Measurements from ENCODE around the gene SAFB.

The SAFB gene

DNA sequence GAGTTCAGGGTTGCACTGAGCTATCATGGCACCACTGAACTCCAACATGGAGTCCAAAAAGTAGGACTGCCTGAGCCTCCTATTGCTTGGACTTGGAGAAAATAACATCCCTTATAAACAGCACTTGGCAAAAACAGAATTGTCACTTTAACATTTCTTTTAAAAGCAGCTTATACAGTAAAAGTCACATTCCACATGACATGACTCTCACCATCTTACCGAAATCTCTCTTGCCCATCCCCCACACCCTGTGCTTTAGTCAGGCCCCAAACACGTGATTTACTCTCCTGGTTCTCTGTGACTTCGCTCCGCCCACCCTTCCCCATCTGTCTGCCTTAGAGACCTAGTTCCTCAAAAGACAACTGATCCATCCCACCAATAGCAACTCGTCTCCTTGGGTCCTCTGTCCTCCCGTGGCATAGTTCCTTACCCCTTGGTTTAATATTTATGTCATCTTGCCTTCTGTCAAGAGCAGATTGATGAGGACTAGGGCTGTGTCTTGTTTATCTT lies 4.6 kb downstream of the SAFB start:
- DNase-seq (ENCODE audit: low spot score) = peak; percentile 47

DNA sequence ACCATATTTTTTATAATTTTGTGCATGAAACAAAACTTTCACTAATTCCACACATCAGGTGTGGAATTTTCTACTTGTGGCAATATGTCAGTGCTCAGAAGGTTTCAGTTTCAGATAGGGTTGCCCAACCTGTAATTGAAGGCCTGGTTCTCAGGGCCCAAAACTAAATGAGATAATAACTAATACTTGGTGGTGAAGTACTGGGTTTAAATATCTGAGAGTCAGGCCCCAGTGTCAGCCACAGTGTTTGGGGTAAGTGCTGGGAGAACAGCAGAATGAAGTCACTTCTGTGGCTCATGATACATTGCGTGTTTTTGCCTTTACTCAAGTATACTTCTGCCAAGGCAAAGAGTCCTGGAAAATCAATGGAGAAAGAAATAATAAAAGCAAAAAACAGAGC lies 5.6 kb downstream of the SAFB start:
- peak; percentile 64 for DNase-seq (ENCODE audit: low spot score)

DNA sequence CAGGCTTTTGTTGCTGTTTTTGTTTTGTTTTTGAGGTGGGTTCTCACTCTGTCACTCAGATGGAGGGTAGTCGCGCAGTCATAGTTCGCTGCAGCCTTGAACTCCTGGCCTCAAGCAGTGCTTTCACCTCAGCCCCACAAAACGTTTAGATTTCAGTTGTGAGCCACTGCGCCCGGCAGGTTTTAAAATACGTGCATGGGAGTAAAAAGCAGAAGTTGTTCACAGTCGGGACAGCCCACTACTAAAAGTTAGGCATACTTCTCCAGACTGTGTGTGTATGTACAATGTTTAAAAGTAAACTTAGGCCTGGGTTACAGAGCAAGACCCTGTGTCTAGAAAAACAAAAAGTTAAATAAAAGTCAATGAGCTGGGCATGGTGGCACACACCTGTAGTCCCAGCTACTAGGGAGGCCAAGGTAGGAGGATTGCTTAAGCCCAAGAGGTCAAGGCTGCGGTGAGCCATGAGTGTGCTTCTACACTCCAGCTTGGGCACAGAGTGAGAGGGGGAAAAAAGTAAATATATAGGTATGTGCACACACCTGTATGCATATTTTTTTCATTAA lies 6.1 kb downstream of the SAFB start:
- no peak for DNase-seq (ENCODE audit: low spot score)

DNA sequence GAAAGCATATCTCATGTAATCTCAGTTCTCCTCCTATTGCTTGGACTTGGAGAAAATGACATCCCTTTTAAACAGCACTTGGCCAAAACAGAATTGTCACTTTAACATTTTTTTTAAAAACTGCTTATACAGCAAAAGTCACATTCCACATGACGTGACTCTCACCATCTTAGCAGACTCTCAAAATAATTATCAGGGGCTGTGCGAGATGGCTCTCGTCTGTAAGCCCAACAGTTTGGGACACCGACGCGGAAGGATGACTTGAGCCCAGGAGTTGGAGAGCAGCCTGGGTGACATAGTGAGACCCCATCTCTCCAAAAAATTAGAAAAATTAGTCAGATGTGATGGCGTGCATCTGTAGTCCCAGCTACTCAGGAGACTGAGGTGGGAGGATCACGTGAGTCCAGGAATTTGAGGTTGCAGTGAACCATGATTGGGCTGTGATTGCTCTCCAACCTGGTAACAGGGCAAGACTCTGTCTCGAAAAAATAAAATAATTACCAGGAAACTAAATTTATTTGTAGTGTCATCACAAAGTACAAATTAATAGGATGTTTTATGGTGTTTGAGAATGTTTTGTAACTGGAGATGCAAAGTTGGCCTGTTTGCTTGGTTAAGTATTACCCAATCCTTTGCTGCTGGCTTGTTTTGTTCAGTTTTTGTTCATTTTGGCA lies 8.8 kb downstream of the SAFB start:
- DNase-seq (ENCODE audit: low spot score) = no peak

DNA sequence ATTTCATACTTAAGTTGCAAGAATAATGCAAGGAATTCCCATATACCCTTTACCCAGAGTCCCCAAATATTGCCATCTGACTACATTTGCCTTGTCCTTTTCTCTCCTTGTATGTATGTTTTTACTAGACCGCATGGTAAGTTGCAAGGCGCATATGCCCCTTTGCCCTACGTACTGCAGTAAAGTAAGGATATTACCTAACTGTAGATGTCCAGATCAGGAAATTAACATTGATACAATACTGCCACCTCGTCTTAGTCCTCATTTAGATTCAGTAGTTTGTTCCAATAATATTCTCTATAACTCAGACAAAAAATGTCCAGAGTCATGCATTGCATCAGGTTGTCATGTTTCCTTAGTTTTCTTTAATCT lies 9.3 kb downstream of the SAFB start:
- no peak for DNase-seq (ENCODE audit: low spot score)

DNA sequence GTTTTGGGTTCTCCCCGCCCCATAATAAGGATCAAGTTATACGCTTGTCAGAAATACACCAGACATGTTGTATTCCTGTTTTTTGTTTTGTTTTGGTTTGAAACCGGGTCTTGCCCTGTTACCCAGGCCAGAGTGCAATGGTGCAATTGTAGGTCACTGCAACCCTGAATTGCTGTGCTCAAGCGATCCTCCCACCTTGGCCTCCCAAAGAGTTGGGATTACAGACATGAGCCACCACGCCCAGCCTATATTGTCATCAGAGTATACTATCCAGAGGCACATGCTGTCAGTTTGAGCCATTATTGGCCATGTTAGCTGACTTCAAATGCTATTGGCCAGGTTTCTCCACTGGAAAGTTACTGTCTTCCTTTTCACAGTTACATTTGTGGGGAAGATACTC lies 9.8 kb downstream of the SAFB start:
- no peak for DNase-seq (ENCODE audit: low spot score)

DNA sequence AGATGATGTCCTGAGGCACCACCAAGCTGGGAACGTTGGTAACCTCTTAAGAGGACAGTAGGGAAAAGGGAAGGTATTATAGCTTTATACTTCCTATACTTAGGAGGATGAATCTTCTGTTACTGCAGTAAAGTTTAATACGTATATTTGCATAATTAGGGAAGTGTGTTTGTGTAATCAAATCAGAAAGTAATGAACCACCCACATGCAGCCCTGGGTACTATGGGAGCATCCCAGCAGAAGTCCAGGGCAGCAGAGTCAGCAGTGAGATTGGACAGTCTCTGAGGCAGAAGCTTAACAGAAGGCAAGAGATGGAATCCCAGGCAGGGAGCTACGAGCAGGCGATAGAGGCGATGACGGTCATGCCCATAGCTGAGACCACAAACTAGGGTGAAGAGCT lies 12.5 kb downstream of the SAFB start:
- DNase-seq (ENCODE audit: low spot score) = no peak

DNA sequence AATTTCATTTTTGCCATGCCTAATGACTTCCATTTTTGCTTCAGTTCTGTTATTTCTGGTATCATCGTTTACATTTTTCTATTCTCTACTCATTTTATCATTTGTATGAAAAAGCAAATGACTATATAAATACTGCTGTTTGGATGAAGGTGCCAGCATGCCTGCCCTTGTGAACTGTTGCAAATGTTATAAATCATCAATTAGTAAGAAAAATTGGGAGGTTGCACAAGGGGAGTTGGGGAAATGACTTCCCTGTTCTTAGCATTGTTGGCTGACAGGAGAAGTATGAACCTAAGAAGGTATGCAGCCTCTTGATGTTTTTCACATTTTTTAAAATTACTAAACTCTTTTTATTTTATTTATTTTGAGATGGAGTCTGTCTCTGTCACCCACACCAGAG lies 15.1 kb downstream of the SAFB start:
- DNase-seq (ENCODE audit: low spot score) = no peak

DNA sequence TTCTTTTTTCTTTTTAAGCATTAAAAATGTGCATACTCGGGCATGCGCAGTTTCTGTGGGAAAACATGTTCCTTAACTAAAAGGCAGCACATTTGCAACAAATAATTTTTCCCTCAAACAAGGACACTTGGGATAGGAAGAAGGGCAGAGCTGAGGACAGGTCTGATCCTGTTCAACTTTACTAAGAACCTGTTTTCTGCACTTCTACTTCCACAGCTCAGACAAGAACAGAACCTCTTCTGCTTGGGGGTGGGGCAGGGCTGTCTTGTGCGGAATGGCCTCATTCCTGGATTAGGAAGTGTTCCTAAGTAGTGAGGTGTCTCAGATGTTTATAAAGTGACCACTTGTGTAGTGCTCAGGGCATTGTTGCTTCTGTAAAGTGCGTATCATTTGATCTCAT lies 18.3 kb downstream of the SAFB start:
- no peak for DNase-seq (ENCODE audit: low spot score)

DNA sequence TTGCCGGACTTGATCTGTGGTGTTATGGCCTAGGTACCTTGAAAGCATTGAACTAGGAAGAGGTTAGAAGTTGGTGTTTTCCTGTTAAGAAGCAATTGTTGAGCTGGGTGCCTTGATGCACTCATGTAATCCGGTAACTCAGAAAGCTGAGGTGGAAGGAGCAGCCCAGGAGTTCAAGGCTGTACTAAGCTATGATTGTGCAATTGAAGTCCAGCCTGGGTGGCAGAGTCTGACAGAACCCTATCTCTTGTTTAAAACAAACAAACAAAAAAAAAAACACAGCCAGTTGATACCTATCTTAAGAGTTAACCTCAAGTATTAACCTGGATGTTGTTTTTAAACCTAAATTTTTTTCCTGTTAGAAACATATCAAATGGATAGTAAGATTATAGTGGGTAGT lies 19.3 kb downstream of the SAFB start:
- no peak for DNase-seq (ENCODE audit: low spot score)

DNA sequence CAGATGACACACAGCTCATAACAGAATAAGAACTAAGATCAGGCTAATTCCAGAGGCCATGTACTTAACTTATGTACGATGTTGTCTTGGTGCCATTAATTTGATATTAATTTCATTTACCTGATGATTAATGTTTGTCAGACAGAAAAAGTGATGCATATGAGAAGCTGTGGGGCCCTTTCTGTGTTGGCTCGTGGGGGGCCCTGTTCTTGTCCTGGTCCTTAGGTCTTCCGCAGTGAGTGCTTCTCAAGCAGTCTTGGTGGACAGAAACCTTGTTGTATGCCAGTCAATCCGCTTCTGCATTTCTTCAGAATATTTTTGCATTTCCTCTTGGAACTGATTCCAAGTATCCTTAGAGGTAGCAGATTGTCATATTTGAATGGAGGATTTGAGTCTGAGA lies 20.2 kb downstream of the SAFB start:
- no peak for DNase-seq (ENCODE audit: low spot score)

DNA sequence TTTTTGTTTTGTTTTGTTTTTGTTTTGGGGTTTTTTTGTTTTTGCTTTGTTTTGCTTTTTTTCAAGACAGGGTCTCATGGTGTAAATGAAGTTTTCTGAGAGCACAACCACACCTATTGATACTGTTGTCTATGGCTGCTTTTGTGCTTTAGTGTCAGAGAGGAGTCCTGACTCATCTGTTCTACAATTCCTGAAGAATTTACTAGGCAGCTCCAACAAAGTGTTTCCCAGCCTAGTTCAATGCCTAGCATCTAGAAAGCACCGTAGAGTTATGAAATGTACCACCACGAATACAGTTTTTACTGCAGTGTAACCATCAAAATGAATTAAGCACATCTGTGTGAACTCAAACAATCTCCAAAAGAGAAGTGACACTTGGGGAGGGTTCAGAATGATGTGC lies 21.2 kb downstream of the SAFB start:
- no peak for DNase-seq (ENCODE audit: low spot score)

DNA sequence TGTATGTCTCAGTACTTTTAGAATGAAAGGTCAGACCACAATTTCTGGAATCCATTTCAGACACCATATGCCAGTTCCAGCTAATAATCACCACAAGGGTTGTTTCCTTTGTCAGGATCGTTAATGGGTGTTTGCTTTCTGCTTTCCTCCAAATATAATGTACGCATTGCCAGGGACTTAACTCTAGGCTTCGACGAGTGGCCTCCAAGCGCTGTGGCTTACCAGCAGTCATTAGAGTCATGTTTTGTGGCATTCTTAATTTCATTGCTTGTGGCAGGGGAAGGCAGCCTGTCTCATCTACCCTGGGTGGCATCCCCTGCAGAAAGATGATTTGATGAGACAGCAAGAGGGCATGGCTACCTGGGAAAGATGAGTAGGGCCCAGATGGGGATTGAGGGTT lies 22.5 kb downstream of the SAFB start:
- DNase-seq (ENCODE audit: low spot score) = no peak

DNA sequence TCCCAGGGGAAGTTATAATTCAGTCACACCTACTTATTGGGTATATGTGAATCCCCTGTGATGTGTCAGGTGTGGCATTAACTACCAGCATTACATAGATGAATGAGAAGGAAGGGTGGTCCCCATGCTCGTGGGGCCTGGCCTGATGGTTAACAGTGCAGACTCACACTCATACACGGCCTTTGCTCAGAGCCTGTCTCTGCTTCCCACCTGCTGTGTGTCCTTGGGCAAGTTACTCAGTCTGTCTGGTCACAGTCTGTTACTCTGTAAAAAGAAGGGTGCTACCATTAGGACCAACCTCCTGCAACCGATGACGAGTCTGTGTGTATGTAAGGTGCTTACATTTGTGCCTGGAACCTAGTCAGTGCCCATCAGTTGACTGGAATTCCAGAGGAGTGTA lies 23.8 kb downstream of the SAFB start:
- no peak for DNase-seq (ENCODE audit: low spot score)

DNA sequence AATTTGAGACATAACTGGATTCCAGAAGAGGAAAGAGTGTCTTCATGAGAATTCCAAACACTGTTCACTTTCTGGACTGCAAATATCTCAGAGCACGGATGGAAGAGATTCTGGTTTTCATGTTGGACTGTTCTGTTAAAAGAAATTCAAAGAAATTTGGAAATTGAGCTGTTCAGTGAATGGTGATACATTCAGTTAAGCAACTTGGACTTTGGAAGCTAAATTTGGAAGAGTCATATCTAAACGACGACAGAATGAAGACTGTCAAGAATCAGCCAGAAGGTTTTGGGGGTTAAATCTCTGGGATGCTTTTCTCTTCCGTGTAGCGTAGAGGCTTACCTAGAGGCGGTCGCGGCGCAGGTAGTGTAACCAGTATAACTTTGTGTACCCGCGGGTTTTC lies 25.6 kb downstream of the SAFB start:
- DNase-seq (ENCODE audit: low spot score) = no peak

DNA sequence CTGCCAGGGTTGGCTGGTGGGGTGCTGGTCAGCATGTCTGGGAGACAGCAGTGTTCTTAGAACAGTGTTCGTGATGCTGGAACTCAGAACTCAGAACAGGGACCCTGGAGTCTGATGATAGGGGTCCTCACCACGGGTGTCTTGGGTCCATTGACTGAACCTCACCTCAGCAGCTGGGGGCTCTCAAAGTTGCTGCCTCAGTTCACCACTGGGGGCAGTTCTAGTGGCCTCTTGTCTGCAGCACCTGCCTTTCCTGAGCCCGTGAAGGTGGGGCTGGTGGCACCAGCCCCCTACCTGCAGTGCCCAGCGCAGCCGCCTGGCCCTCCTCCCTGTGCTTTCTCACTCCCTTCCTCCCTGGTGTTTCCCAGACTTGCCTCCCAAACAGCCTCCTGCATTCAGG lies 28.5 kb downstream of the SAFB start:
- no peak for DNase-seq (ENCODE audit: low spot score)

DNA sequence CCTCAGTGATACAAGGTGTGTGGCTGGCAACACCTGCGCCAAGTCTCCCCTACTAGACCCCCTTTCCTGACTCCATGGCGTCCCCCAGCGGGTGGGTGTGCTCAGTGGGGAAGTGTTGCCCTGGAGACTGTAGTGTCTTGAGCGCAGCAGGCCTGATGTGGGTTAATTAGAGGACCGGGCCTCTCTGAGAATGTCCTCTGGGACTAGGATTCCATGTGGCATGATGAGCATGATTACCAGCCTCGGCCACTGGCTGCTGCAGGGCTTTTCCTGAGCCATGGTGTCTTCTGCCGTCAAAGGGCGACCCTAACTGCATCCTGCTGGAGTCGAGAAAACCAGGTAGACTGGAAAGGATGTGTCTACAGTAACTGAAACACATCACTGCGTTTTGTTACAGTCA lies 29.4 kb downstream of the SAFB start:
- DNase-seq (ENCODE audit: low spot score) = no peak

DNA sequence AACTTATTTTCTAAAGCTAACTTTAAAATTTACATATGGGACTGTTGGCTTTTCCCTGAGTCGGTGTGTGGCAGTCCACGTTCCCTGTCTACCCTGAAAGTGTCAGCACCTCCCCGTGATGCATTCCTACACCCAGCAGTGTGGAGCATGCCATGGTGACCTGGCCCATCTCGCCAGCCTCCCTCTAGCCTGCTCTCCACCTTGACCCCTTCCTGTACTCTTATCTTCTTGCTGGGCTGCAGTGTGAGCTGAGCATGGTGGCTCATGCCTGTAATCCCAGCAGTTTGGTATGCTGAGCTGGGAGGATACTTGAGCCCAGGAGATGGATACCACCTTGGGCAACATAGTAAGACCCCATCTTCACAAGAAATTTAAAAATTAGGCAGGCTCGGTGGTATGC lies 32.0 kb downstream of the SAFB start:
- no peak for DNase-seq (ENCODE audit: low spot score)

DNA sequence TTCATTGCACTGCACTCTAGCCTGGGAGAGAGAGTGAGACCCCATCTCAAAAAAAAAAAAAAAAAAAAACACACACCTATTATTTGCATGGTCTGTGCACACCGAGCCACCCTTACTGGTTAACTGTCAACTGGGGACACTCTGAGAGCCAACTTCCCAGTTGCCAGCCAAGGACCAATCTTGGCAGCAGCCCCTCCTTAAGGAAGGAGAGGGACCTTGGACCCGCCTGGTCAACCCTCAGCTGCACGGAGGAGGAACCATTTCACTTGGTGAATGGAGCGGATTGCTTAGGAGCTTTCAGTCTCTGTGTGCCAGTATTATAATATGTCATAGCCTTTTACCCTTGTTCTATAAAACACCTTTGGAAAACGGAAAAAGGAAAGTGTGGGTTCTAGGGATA lies 32.5 kb downstream of the SAFB start:
- no peak for DNase-seq (ENCODE audit: low spot score)

DNA sequence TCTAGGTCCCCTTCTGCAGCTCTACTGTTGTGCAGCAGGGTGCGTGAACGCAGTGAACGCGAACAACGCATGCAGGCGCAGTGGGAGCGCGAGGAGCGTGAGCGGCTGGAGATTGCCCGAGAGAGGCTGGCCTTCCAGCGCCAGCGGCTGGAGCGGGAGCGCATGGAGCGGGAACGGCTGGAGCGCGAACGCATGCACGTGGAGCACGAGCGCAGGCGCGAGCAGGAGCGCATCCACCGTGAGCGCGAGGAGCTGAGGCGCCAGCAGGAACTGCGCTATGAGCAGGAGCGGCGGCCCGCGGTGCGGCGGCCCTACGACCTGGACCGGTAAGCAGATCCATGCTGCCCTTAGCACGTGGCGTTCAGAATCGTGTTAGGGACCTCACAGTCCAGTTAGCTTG lies 38.6 kb downstream of the SAFB start:
- DNase-seq (ENCODE audit: low spot score) = no peak

DNA sequence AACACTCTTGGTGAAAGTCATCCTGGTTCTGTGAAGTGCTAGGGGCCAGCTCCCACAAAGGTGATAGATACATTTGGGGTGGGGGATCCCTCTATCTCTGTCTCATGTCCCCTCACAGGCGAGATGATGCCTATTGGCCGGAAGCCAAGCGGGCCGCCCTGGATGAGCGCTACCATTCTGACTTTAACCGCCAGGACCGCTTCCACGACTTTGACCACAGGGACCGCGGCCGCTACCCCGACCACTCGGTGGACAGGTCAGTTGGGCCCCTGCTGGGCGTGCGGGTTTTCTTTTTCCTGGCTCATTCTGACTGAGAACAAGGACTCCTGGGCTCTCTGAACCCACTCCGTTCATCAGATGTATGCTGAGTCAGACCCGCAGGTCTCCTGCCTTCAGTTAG lies 41.0 kb downstream of the SAFB start:
- no peak for DNase-seq (ENCODE audit: low spot score)

DNA sequence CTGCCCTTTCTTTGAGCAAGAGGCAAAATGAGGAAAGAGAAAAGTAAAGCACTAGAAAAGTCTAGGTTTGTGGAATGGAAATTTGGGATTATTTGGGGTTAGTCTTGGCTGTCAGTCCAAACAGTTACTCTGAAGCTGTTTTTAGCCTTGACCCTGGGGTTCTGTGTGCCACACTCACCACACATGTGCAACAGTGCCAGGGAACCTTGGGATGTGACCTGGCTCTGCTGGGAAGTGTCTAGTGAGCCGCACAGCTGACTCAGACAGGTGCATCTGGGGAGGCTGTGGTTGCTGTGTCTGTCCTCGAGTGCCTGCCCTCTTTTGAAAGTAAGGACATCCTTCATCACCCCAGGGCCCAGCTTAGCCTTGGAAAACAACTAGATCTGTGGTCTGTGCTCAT lies 41.6 kb downstream of the SAFB start:
- DNase-seq (ENCODE audit: low spot score) = no peak

DNA sequence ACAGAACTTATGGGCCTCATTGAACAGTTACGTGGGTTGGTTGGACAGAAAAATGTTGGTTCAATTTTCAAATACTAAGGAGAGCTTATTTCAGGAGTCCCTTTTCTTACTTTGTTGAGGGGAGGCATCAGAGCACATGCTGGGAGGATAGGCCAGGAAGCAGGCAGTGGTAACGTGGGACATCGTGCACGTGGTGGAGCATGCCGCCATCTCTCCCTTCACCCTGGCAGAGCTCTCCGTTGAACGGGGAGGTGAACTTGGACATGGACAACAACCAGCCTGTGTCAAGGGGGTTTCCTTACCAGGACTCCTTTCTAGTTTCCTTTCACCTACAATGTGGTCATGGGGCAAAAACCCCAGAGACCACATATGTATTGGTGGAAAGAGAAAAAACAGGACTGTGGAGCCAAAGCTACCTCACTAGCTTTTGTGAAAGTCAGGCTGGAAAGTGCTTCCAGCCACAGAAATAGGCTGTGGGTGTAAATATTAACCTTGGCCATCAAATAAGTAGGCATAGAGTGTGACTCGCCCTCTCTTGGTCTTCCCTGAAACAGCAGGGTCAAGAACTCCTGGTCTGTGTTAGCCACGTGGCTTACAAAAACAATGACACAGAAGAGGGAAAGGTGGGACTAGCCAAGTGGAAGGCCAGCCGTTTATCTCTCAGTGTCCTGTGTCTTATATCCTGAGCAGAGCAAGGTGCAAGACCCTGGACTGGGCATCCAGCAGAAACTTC lies 43.1 kb downstream of the SAFB start:
- DNase-seq (ENCODE audit: low spot score) = peak; percentile 87
